Stimulated activated CD4-positive, alpha-beta T cell treated with anti-CD3 and anti-CD28 coated beads, Interleukin-4, amount 100 ng/mL, for 24 hours (primary cell): ENCODE data around the gene PRKCZ.
A peak's percentile ranks its signal among the peaks of the same experiment; 100 is the strongest.

Source experiments
- DNase-seq: peaks from one replicate; pipeline ENCODE4 v3.0.0-alpha.2; 2020

The PRKCZ gene

GRCh38 chr1:2213576-2214505 lies 163.6 kb downstream of the PRKCZ start:
- no peak for DNase-seq

DNA sequence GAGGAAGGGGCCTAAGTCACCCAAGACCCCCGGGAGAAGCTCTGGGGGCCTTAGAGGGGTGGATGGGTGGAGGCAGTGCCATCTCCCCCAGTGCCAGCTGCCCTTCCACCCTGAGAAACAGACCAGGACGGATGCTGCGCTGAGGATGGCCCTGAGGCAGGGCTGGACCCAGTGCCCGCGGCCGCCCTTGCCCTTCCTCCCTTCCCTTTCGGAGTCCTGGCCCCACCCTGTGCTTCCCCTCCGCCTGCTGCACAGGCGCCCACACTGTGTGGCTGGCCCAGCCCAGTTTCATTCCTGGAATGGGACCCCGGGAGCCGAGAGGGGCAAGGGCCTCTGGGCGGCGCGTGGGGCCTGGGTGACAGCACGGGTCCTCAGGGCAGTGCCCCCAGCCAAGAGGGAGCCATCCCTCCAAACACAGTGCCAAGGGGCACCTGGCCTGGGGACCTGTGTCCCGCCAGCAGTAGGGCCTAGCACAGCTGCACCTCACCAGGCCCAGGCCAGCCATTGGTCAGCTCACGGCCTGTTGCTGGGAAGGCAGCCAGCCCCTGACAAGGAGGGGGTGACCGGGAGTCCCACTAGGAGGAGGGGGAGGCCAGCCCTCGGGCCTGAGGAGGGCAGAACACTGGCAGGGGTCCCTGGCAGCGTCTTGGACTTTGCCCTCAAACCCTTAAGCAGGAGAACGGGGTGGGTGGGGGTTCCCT lies 164.5 kb downstream of the PRKCZ start:
- no peak for DNase-seq

DNA sequence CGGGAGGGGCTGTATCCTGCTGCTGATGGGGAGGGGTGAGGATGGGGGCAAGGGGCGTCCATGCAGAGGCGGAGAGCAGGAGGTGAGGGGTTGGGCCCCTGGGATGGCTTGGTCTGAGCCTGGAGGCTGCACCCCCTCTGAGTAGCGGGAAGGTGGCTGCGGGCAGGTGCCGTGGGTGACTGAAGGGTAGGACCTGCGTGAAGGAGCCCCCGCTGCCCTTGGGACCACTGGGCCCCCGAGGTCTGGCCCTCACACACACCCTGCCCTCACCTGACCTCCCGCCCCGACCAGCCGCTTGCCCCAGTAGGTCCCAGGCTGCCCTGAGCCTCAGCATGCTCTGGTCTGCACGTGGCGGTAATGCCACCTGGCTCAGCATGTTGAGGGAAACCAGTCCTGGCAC lies 165.1 kb downstream of the PRKCZ start:
- no peak for DNase-seq

DNA sequence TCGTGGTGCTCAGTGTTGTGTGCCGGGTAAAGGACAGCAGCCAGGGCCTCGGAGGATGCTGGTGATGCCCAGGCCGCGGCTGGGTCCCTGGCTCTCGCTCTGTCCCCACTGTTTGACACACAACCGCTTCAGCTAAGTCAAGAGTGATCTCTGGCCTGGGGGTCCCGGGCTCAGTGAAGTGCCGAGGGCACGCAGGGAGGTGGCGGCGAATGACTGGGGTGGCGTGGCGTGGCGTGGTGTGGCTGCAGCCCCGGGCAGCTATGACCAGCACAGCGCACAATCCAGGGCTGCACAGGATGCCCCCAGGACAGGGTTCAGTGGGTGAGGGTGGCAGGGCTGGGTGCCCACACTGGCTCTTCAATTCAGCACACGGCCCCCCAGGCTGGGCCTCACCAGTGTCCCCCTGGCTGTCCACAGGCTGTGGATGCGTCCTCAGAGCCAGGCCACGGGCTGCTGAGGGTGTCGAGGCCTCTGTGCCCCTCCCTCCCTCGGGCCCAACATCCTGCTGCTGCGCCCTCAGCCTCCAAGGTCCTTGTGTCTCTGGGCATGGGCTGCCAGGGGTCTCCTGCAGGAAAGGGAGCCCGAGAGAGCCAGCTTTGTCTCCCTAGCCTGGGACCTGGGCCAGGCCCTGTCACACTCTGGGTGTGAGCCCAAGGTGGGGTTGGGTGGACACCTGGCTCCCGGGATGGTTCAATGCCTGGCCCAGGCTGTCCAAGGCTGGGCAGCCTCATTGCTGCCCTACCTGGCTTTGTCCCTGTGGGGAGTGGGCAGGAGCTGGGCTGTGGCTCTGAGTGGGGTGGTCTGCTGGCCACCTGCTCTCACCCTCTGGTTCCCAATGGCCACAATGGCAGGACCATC lies 165.9 kb downstream of the PRKCZ start:
- no peak for DNase-seq

DNA sequence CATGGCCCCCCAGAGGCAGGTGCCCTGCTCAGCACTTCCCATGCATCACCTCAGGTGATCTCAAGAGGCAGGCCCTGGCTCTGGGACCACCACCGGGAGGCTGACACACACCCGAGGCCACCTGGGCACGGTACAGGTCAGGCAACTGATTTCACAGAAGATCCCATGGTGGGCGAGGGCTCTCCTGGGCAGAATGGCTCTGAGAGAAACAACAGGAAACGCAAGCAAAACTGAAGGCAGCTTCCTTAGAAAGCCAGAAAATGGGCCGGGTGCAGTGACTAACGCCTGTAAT lies 166.5 kb downstream of the PRKCZ start:
- DNase-seq: no peak

DNA sequence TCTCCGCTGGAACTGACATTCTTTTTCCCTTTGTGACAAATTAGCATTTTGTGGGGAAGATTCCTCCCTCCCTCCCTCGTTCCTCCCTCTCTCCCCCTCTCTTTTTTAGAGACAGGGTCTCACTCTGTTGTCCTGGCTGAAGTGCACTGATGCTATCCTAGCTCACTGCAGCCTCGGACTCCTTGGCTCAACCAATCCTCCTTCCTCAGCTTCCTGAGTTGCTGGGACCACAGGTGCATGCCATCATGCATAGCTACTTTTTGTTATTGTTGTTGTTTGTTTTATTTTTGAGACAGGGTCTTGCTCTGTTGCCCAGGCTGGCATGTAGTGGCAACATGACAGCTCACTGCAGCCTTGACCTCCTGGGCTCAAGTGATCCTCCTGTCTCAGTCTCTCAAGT lies 171.1 kb downstream of the PRKCZ start:
- DNase-seq: no peak

DNA sequence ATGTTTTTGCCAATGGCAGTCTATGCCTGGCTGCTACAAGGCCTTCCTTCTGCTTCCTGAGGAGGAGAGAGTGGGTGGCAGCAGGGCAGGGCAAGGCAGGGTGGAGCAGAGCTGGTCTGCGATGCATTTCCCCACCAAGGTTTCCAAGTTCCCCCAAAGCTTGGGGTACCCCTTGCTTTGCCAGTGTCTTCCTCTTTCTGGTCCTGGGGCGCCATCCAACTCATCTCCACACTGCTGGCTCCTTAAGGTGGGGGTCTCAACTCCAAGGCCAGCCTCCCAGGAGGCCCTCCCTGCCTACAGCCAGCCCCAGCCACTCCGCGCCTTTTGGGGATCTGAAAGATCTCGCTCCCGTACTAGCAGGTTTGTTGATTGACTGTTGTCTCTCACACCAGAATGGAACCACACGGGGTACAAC lies 174.0 kb downstream of the PRKCZ start:
- DNase-seq: no peak

DNA sequence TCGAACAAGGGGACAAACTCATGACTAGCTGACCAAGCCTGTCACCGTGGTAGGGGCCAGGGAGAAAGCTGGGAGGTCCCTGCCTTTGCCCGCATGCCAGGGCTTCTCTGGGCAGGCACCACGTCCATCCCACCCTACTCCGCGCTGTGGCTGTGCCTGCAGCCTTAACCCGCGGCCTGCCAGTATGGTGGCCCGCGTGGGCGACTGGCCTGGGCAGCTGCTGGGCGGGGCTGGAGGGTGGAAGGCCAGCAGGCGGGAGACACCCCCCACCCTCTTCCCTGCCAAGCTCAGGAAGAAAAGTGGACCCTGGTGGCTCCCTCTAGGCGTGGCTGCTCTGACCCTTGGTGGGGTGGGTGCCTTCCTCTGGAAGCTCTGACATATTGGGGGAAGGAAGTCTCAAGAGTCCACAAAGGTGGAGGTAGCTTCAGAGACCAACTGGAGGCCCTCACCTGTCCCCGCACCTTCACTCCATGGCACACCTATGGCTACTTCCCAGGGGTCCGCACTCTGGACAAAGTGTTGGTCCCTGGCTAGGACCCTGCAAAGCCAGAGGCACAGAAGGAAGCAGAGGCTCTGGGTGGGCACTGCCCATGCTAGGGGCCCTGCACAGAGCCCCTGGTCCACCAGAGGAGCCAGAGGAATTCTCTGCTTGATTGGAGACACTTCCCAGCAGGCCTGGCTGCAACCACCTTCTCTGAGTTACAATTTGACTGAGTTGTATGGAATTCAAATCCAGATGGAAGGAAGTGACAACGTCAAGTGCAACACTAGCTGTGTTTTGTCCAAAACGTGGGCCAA lies 174.6 kb downstream of the PRKCZ start:
- DNase-seq: no peak

- no peak for DNase-seq
Measured at GRCh38 chr1:2226525-2227345, 176.5 kb downstream of the PRKCZ start.

- peak; percentile 93 for DNase-seq
Measured at GRCh38 chr1:2227346-2228156, 177.3 kb downstream of the PRKCZ start.

DNA sequence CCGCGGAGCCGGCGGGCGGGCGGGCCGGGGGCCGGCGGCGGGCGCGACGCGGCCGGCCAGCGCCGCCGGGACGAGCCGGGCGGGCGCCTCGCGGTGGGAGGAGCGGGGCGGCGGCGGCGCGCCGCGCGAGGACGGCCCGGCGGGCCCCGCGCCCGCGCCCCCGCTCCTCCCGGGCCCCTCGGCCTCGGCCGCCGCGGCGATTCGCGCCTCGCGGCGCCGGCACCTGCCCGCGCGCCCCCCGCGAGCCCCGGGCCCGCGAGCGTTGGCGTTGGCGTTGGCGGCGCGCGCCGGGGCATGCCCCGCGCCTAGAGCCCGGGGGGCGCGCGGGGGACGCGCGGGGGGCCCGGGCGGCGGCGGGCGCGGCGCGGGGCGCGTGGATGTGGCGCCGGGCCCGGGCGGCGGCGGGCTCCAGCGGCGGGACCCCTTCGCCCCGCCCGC lies 178.0 kb downstream of the PRKCZ start, which contains the start of gene SKI:
Gene SKI, plus strand, starts transcription at position 163 of the 438 bp plus-strand sequence. CDS start 448 bp downstream, outside the sequence.
- no peak for DNase-seq

GRCh38 chr1:2228694-2229036 lies 178.5 kb downstream of the PRKCZ start:
- peak; percentile 23 for DNase-seq

GRCh38 chr1:2229037-2229864 lies 179.0 kb downstream of the PRKCZ start:
- DNase-seq: peak; percentile 56

- DNase-seq: no peak
Measured at GRCh38 chr1:2229911-2230731, 179.9 kb downstream of the PRKCZ start.

DNA sequence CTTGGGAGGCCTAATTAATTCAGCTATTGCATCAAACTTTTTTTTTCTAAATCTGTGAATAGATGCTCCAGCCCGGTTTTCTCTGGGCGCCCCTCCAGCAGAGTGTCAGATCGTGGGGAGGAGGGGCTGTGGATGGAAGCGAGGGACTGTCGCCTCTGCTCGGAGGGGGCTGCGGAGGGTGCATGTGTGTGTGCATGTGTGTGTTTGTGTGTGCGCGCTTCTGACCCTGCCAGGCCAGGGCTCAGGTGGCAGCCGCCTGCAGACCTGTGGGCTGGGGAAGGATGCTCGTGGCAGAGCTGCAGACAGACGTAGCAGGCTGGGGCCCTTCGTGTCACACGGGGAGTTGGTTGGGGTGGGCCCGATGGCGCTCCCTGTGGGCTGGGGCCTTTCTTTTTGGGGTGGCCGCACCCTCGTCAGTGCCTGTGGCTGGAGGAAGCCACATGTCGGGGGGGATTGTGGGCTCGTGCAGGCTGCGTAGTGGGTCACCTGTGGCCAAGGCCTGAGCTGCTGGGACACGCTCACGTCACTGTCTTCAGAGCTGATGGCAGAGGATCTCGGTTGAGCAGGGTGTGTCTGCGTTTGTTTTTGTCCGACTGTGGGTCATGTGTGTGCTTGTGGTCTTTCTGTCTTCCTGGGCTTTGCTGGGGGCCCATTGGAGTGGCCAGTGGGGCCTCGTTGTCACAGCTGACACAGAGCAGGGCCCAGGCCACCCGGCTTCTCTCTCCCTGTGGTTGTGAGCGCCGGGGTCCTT lies 180.7 kb downstream of the PRKCZ start:
- peak; percentile 39 for DNase-seq

DNA sequence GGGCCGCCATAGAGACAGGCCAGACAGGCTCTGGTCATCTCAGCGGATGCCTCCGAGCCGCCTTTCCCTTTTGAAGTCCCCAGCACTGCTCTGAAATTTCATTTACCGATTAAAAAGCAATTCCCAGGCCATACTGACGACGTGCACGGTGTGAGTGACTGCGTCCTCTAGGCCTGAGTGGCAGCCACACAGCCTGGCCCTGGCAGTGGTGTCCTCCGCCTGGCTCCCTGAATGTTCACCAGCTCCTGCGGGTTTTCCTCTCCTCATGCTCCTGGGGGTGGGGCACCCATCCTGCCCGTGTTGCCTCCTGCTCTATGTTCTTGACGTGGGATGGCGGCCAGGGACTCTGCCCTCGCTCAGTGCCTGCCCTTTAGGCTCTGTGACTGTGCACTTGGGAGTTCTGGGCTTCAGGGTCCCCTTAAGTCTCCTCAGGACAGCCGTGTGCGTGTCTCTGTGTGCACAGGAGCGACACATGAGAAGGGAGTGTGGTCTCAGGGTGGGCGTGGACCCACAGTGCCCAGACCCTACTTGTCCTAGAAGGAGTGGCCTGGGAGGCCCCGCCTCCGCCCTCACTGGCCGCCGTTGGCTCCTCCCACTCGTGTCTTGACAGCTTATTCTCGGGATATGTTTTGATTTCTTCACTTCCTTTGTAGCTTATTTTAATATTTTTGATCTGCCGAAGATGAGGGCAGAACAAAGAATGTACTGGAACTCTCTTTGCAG lies 181.5 kb downstream of the PRKCZ start:
- peak; percentile 72 for DNase-seq

- no peak for DNase-seq
Measured at GRCh38 chr1:2232255-2232915, 182.2 kb downstream of the PRKCZ start.
